Activated T-cell treated with anti-CD3 and anti-CD28 coated beads, Interleukin-2, amount 50 U/mL, for 72 hours (primary cell): ENCODE measurements around the gene SVOPL. TPM values are rescaled to one million over a fixed set of nuclear protein-coding genes. Genes with fewer than 3 reads are reported as not detected.

Experiments
- ATAC-seq, 2 donors: fragments of 150-1000 bp; cut with Tn5 transposase; replicated peaks in 1 of 2; 2 replicates each; pipeline ENCODE4 v1.10.0; 2021; ENCODE audit warnings: moderate library complexity in 2 of 2, mild to moderate bottlenecking in 1 of 2
- DNase-seq, 2 donors: peaks; one replicate each; pipeline ENCODE4 v3.0.0; 2021 to 2022; ENCODE audit warnings: mixed read lengths in 1 of 2
- H3K27ac Mint-ChIP-seq: one replicate; pipeline ENCODE4 v1.8.0; 2022; ENCODE audit warnings: mild to moderate bottlenecking, moderate library complexity, mixed read lengths
- H3K27me3 Mint-ChIP-seq: one replicate; pipeline ENCODE4 v1.8.0; 2022; ENCODE audit warnings: low read depth, mixed read lengths
- H3K36me3 Mint-ChIP-seq, 2 donors: one replicate each; pipeline ENCODE4 v1.8.0; 2022; ENCODE audit warnings: mixed read lengths in 2 of 2, mild to moderate bottlenecking in 1 of 2; ENCODE audit not compliant: insufficient read depth in 2 of 2
- H3K4me1 Mint-ChIP-seq: one replicate; pipeline ENCODE4 v1.8.0; 2022; ENCODE audit warnings: low read depth, mixed read lengths
- H3K4me3 Mint-ChIP-seq, 2 donors: one replicate each; pipeline ENCODE4 v1.8.0; 2022; ENCODE audit warnings: mild to moderate bottlenecking in 2 of 2, mixed read lengths in 2 of 2, moderate library complexity in 2 of 2
- H3K9me3 Mint-ChIP-seq, 2 donors: one replicate each; pipeline ENCODE4 v1.8.0; 2022; ENCODE audit warnings: mixed read lengths in 2 of 2
- total RNA-seq, 2 donors: library from RNA; stranded (reverse); gene quantifications; one replicate each; pipeline ENCODE4 v1.2.3, GENCODE V29; 2022

SVOPL gene
- total RNA-seq, 2 donors from 2014 or later = not detected

GRCh38 chr7:138663725-138664710 is 37.1 kb downstream of the SVOPL start:
- Mint-ChIP-seq H3K27me3 (peaks cover 12% of the 10 kb centered on the region), H3K4me1 (peaks cover 13% of the 10 kb centered on the region), H3K27ac (no peak overlapping the region), H3K36me3 (no peaks in the 10 kb centered on the region), H3K4me3 (peak overlapping the region; percentile 70 to 85), H3K9me3 (no peaks in the 10 kb centered on the region)
- DNase-seq (peak in 1 of 2 donors; percentile 8), ATAC-seq (peak; percentile 21 to 39)

DNA sequence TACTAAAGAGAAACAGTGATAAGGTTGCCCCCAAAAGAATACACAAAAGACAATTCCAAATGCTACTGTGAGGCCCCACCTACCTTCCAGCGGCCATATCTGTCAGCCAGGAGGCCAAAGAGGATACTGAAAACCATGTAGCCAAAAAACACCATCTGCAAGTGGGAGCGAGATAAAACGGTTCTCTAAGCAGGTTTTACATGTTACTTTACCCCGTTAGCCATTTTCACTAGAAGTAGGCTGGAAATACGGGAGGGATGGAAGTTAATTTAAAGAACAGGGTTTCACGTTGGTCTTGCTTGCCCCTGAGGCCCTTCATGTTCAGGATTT is 38.2 kb downstream of the SVOPL start:
- Mint-ChIP-seq H3K27ac (no peak overlapping the region), H3K9me3 (no peaks in the 10 kb centered on the region), H3K4me1 (peaks cover 8% of the 10 kb centered on the region), H3K27me3 (peaks cover 12% of the 10 kb centered on the region), H3K36me3 (no peaks in the 10 kb centered on the region), H3K4me3 (no peak overlapping the region)
- DNase-seq (no peak), ATAC-seq (no peak)

DNA sequence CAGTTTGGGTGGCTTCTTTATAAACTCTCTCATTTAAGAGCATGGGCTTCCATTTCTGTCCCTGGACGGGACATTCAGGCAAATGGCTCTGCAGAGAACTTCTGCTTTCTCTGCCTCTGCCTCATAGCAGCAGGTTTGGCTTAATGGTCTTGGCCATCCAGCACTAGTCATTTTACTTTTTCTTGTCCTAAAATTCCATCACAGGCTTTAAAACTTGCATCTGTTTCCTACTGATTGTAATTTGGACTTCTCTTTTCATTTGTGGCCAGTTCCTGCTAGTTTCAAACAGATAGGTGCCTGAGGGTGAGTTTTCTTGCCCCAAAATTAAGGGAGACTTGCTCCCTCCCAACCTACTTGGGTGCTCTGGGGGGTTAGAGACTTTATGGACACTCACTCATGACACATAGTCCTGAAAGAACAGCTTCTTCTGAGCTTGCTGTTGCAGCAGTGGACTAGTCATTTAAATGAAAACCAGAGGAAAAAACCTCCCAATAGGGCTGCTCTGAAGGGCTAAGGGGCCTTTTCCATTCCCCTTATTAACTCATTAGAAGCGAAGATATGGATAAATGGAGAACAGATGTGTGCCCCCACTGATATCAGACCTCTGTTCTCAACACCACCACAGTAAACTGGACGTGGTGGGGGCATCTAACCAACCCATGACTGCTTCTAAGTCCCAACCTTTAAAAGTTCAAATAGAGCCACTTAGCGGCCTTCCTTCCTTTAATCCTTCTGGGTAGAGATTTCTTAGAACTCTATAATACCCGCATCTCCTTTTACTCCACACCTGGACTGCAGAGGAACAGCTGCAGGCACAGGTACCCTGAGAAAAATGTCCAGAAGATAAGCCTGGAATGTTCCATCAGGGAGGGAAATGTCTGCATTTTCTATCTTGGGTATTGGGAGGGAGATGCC is 38.8 kb downstream of the SVOPL start:
- DNase-seq (no peak), ATAC-seq (no peak)
- Mint-ChIP-seq H3K4me3 (no peak overlapping the region), H3K36me3 (no peaks in the 10 kb centered on the region), H3K9me3 (no peaks in the 10 kb centered on the region), H3K4me1 (peaks cover 1% of the 10 kb centered on the region), H3K27me3 (peaks cover 12% of the 10 kb centered on the region), H3K27ac (no peak overlapping the region)

DNA sequence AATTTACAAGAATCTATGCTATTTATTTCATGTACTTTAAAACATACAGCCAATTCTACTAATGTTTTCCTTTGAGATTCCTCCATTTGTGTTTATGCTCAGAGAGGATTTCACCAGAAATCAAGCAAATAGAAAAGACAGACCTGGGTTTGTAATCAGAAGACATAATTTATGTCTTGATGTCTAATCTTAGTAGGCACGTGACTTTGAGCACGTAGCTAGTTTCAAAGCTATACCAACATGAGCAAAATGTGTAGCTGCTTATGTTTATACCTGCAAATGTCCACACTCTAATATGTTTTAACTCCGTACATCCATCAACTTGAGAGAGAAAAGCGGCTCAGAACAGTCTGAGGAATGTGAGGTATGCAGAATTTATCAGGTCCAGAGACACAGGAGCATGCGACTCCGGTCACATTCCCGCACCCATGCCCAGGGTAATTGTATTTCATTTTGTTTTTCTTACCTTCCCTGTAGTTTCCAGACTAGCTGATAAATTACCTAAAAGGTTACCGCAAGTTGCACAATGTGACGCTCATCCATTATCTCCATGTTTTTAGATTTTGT is 40.0 kb downstream of the SVOPL start:
- ATAC-seq = no peak
- Mint-ChIP-seq H3K27me3 (peaks cover 12% of the 10 kb centered on the region), H3K27ac (no peak overlapping the region), H3K9me3 (no peaks in the 10 kb centered on the region), H3K4me1 (no peaks in the 10 kb centered on the region), H3K4me3 (no peak overlapping the region), H3K36me3 (no peaks in the 10 kb centered on the region)
- no peak for DNase-seq

GRCh38 chr7:138658889-138659288 is 42.3 kb downstream of the SVOPL start:
- H3K36me3 Mint-ChIP-seq = no peaks in the 10 kb centered on the region
- H3K9me3 Mint-ChIP-seq = no peaks in the 10 kb centered on the region
- no peak overlapping the region for H3K27ac Mint-ChIP-seq
- H3K4me1 Mint-ChIP-seq = no peaks in the 10 kb centered on the region
- peaks cover 6% of the 10 kb centered on the region for H3K27me3 Mint-ChIP-seq
- DNase-seq (no peak), ATAC-seq (no peak)
- no peak overlapping the region for H3K4me3 Mint-ChIP-seq

DNA sequence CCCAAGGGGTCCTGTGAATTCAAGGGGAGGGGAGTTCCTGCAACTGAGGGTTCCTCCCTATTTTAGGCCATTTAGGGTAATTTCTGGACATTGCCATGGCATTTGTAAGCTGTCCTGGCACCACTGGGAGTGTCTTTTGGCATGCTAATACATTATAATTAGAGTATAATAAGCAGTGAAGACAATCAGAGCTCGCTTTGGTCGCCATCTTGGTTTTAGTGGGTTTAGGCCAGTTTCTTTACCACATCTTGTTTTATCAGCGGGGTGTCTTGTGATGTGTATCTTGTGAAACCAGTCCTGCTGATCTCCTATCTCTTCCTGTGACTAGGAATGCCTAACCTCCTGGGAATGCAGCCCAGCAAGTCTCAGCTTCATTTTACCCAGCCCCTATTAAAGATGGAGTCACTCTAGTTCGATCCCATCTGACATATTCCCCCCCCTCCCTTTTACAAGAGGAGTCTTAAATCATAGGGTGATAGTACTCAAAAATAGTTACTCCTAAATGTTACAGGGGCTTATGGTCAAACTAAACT is 43.2 kb downstream of the SVOPL start:
- H3K9me3 Mint-ChIP-seq = peaks cover 0 to 1% of the 10 kb centered on the region in 2 donors
- ATAC-seq (no peak), DNase-seq (no peak)
- H3K27ac Mint-ChIP-seq = no peak overlapping the region
- H3K27me3 Mint-ChIP-seq = peaks cover 5% of the 10 kb centered on the region
- no peak overlapping the region for H3K4me3 Mint-ChIP-seq
- no peaks in the 10 kb centered on the region for H3K36me3 Mint-ChIP-seq
- no peaks in the 10 kb centered on the region for H3K4me1 Mint-ChIP-seq

GRCh38 chr7:138656952-138657351 is 44.2 kb downstream of the SVOPL start:
- Mint-ChIP-seq H3K4me1 (no peaks in the 10 kb centered on the region), H3K4me3 (no peak overlapping the region), H3K9me3 (peaks cover 0 to 2% of the 10 kb centered on the region in 2 donors), H3K27ac (no peak overlapping the region), H3K36me3 (no peaks in the 10 kb centered on the region), H3K27me3 (no peaks in the 10 kb centered on the region)
- DNase-seq = no peak
- no peak for ATAC-seq

- ATAC-seq = no peak
- DNase-seq = no peak
- Mint-ChIP-seq H3K27me3 (no peaks in the 10 kb centered on the region), H3K4me1 (no peaks in the 10 kb centered on the region), H3K36me3 (no peaks in the 10 kb centered on the region), H3K4me3 (no peak overlapping the region), H3K9me3 (peaks cover 0 to 2% of the 10 kb centered on the region in 2 donors), H3K27ac (no peak overlapping the region)
Measured at GRCh38 chr7:138654616-138655015, 46.5 kb downstream of the SVOPL start.

- H3K27ac Mint-ChIP-seq = no peak overlapping the region
- peaks cover 0 to 2% of the 10 kb centered on the region in 2 donors for H3K9me3 Mint-ChIP-seq
- no peak for DNase-seq
- H3K36me3 Mint-ChIP-seq = no peaks in the 10 kb centered on the region
- no peaks in the 10 kb centered on the region for H3K4me1 Mint-ChIP-seq
- no peaks in the 10 kb centered on the region for H3K27me3 Mint-ChIP-seq
- no peak for ATAC-seq
- H3K4me3 Mint-ChIP-seq = no peak overlapping the region
Measured at GRCh38 chr7:138649506-138649905, 51.7 kb downstream of the SVOPL start.

GRCh38 chr7:138645284-138645683 is 55.9 kb downstream of the SVOPL start:
- no peak for ATAC-seq
- no peak for DNase-seq
- H3K27me3 Mint-ChIP-seq = no peaks in the 10 kb centered on the region
- H3K9me3 Mint-ChIP-seq = no peaks in the 10 kb centered on the region
- H3K27ac Mint-ChIP-seq = no peak overlapping the region
- no peak overlapping the region for H3K4me3 Mint-ChIP-seq
- no peaks in the 10 kb centered on the region for H3K4me1 Mint-ChIP-seq
- H3K36me3 Mint-ChIP-seq = no peaks in the 10 kb centered on the region

GRCh38 chr7:138632826-138633602 is 68.1 kb downstream of the SVOPL start:
- no peak overlapping the region for H3K27ac Mint-ChIP-seq
- peaks cover 31% of the 10 kb centered on the region for H3K4me1 Mint-ChIP-seq
- ATAC-seq (no peak), DNase-seq (no peak)
- H3K4me3 Mint-ChIP-seq = no peak overlapping the region
- no peaks in the 10 kb centered on the region for H3K36me3 Mint-ChIP-seq
- no peaks in the 10 kb centered on the region for H3K27me3 Mint-ChIP-seq
- H3K9me3 Mint-ChIP-seq = no peaks in the 10 kb centered on the region

- Mint-ChIP-seq H3K4me1 (peaks cover 31% of the 10 kb centered on the region), H3K36me3 (no peaks in the 10 kb centered on the region), H3K4me3 (no peak overlapping the region), H3K9me3 (no peaks in the 10 kb centered on the region), H3K27me3 (no peaks in the 10 kb centered on the region), H3K27ac (no peak overlapping the region)
- ATAC-seq = no peak
- no peak for DNase-seq
Measured at GRCh38 chr7:138632384-138632783, 68.8 kb downstream of the SVOPL start.
